ENCODE measurements around the gene AKAP6. TPM values are rescaled to one million over a fixed set of nuclear protein-coding genes. Genes with fewer than 3 reads are reported as not detected.

AKAP6 gene
- total and polyA plus RNA-seq, 10 of the 15 experiments (the other 5 are each of a cell fraction or from before 2014, with no cell fraction given), result 0.35 to 5.9 (median 2.2) TPM

- TF ChIP-seq ZNF687 (IDR thresholded peaks at IDR 0.05) (no peak), CUX1 (IDR thresholded peaks at IDR 0.05; ENCODE audit: insufficient replicate concordance, low read depth, low read length) (no peak), RB1 (IDR thresholded peaks at IDR 0.05; ENCODE audit: borderline replicate concordance) (no peak), MTA2 (IDR thresholded peaks at IDR 0.05; ENCODE audit: low read depth) (no peak), CBX3 (IDR thresholded peaks at IDR 0.05; ENCODE audit: borderline replicate concordance, low read depth) (no peak), NFIC (IDR thresholded peaks at IDR 0.05; ENCODE audit: low read depth, low read length) (no peak), NFYA (IDR thresholded peaks at IDR 0.05; ENCODE audit: borderline replicate concordance, low read depth, low read length) (no peak), USF2 (IDR thresholded peaks at IDR 0.05; ENCODE audit: borderline replicate concordance, low read depth, low read length) (no peak), KAT2A (conservative IDR thresholded peaks at IDR 0.05; ENCODE audit: control insufficient read depth, low read depth, low read length) (no peak)
- TF ChIP-seq, protein P1, sequence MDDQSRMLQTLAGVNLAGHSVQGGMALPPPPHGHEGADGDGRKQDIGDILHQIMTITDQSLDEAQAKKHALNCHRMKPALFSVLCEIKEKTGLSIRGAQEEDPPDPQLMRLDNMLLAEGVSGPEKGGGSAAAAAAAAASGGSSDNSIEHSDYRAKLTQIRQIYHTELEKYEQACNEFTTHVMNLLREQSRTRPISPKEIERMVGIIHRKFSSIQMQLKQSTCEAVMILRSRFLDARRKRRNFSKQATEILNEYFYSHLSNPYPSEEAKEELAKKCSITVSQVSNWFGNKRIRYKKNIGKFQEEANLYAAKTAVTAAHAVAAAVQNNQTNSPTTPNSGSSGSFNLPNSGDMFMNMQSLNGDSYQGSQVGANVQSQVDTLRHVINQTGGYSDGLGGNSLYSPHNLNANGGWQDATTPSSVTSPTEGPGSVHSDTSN (IDR thresholded peaks at IDR 0.05; ENCODE audit: insufficient replicate concordance, low read depth, low read length), result no peak
These were observed 484.3 kb downstream of the AKAP6 start (continued) for GRCh38 chr14:32813401-32813800.
